Measurements from ENCODE around the gene KLK5. TPM values are rescaled to one million over a fixed set of nuclear protein-coding genes. Genes with fewer than 3 reads are reported as not detected.
"Not testable (repeated sequence)": the region's sequence is repeated elsewhere in the genome, so short reads cannot be mapped to it uniquely, and the experiment has no call there.

KLK5 gene
- total and polyA plus RNA-seq, 4 donors, result not detected

- Histone ChIP-seq H3K9me3 (ENCODE audit: control insufficient read depth in 4 of 4, low read length in 3 of 4) (no peaks in the 10 kb centered on the region), H3K4me3 (ENCODE audit: low read depth in 1 of 3, low read length in 3 of 3) (no peak overlapping the region), H3K27me3 (ENCODE audit: control insufficient read depth in 4 of 4, insufficient read depth in 4 of 4, low read length in 3 of 4) (peaks cover 0 to 4% (median 2%) of the 10 kb centered on the region in 4 donors), H3K4me1 (ENCODE audit: control insufficient read depth in 4 of 4, insufficient read depth in 4 of 4, low read length in 3 of 4) (no peaks in the 10 kb centered on the region), H3K27ac (ENCODE audit: low read depth in 1 of 2, low read length in 2 of 2) (no peak overlapping the region), H3K9ac (ENCODE audit: low read depth in 1 of 2, low read length in 2 of 2) (no peak overlapping the region), H3K36me3 (ENCODE audit: control insufficient read depth in 4 of 4, insufficient read depth in 3 of 4, low read depth in 1 of 4, low read length in 3 of 4) (no peaks in the 10 kb centered on the region)
- no peak for DNase-seq (ENCODE audit: low spot score)
- TF ChIP-seq JUND (IDR thresholded peaks at IDR 0.05) (no peak), FOXA1 (IDR thresholded peaks at IDR 0.05) (no peak), ATF3 (IDR thresholded peaks at IDR 0.05) (no peak), YY1 (IDR thresholded peaks at IDR 0.05) (no peak), NR2F2 (IDR thresholded peaks at IDR 0.05) (no peak), RXRA (IDR thresholded peaks at IDR 0.05) (no peak), REST (IDR thresholded peaks at IDR 0.05) (no peak), SP1 (IDR thresholded peaks at IDR 0.05) (no peak), GABPA (IDR thresholded peaks at IDR 0.05 in 1 of 2, conservative IDR thresholded peaks at IDR 0.05 in 1 of 2) (no peak), HNF4A (conservative IDR thresholded peaks at IDR 0.05) (no peak)
- WGBS, result 67% methylated on average over 9 of the region's 9 CpGs
Measured at GRCh38 chr19:50972795-50973376, 20.0 kb upstream of the KLK5 start.

GRCh38 chr19:50969810-50970209, 17.0 kb upstream of the KLK5 start:
- not testable (repeated sequence) for H3K9ac ChIP-seq (ENCODE audit: low read depth in 1 of 2, low read length in 2 of 2); H3K36me3 ChIP-seq (ENCODE audit: control insufficient read depth in 4 of 4, insufficient read depth in 3 of 4, low read depth in 1 of 4, low read length in 3 of 4); DNase-seq (ENCODE audit: low spot score); H3K27ac ChIP-seq (ENCODE audit: low read depth in 1 of 2, low read length in 2 of 2); H3K4me3 ChIP-seq (ENCODE audit: low read depth in 1 of 3, low read length in 3 of 3); H3K9me3 ChIP-seq (ENCODE audit: control insufficient read depth in 4 of 4, low read length in 3 of 4); H3K27me3 ChIP-seq (ENCODE audit: control insufficient read depth in 4 of 4, insufficient read depth in 4 of 4, low read length in 3 of 4); H3K4me1 ChIP-seq (ENCODE audit: control insufficient read depth in 4 of 4, insufficient read depth in 4 of 4, low read length in 3 of 4)
- 70% methylated on average over 3 of the region's 3 CpGs for WGBS

- 70% methylated on average over 19 of the region's 19 CpGs for WGBS
- no peak for DNase-seq (ENCODE audit: low spot score)
Measured at GRCh38 chr19:50969413-50969760, 16.5 kb upstream of the KLK5 start, which contains the start of gene KLK6. Gene KLK6 (minus strand): TSS chr19:50969591. CDS start chr19:50968104, 1,487 bp downstream.

More at GRCh38 chr19:50969413-50969760, 16.5 kb upstream of the KLK5 start, which contains the start of gene KLK6:
- Histone ChIP-seq H3K27ac (ENCODE audit: low read depth in 1 of 2, low read length in 2 of 2) (no peak within 1 kb of the TSS), H3K4me1 (ENCODE audit: control insufficient read depth in 4 of 4, insufficient read depth in 4 of 4, low read length in 3 of 4) (no peaks in the 10 kb centered on the region), H3K36me3 (ENCODE audit: control insufficient read depth in 4 of 4, insufficient read depth in 3 of 4, low read depth in 1 of 4, low read length in 3 of 4) (no peaks in the 10 kb centered on the region), H3K4me3 (ENCODE audit: low read depth in 1 of 3, low read length in 3 of 3) (no peak within 1 kb of the TSS), H3K9ac (ENCODE audit: low read depth in 1 of 2, low read length in 2 of 2) (no peak within 1 kb of the TSS), H3K27me3 (ENCODE audit: control insufficient read depth in 4 of 4, insufficient read depth in 4 of 4, low read length in 3 of 4) (peaks cover 0 to 7% (median 2%) of the 10 kb centered on the region in 4 donors), H3K9me3 (ENCODE audit: control insufficient read depth in 4 of 4, low read length in 3 of 4) (no peaks in the 10 kb centered on the region)
- TF ChIP-seq CTCF (IDR thresholded peaks at IDR 0.05; ENCODE audit: low read depth, low read length, missing input control), result no peak
- TF ChIP-seq ATF3 (IDR thresholded peaks at IDR 0.05), result no peak
- no peak for TF ChIP-seq TAF1 (conservative IDR thresholded peaks at IDR 0.05)
- no peak for TF ChIP-seq HNF4G (IDR thresholded peaks at IDR 0.05)

Data from liver (tissue), 9 donors.